HEK293 (cell line): ENCODE results near the gene SLC35G6.

ENCODE experiments used
- BCL11B ChIP-seq: fragments of 450-650 bp; formaldehyde crosslinking; IDR thresholded peaks from 2 replicates; pipeline ENCODE4 v1.5.1; 2016; ENCODE audit warnings: low read depth, missing biosample characterization, missing genetic modification characterization
- FEZF1 ChIP-seq: fragments of 450-650 bp; formaldehyde crosslinking; IDR thresholded peaks from 2 replicates; pipeline ENCODE4 v1.5.1; 2016; ENCODE audit warnings: missing biosample characterization, missing genetic modification characterization
- GFI1B ChIP-seq: fragments of 450-650 bp; formaldehyde crosslinking; IDR thresholded peaks from 2 replicates; pipeline ENCODE4 v1.5.1; 2016; ENCODE audit warnings: missing biosample characterization, missing genetic modification characterization
- KLF7 ChIP-seq: fragments of 450-650 bp; formaldehyde crosslinking; IDR thresholded peaks from 2 replicates; pipeline ENCODE4 v1.5.1; 2016; ENCODE audit warnings: missing biosample characterization, missing genetic modification characterization, borderline replicate concordance
- RBAK ChIP-seq: fragments of 450-650 bp; formaldehyde crosslinking; IDR thresholded peaks from 2 replicates; pipeline ENCODE4 v1.5.1; 2016; ENCODE audit warnings: missing biosample characterization, missing genetic modification characterization
- SCRT2 ChIP-seq: fragments of 450-650 bp; formaldehyde crosslinking; IDR thresholded peaks from 2 replicates; pipeline ENCODE4 v1.5.1; 2016; ENCODE audit warnings: missing biosample characterization, missing genetic modification characterization
- YY1 ChIP-seq: fragments of 450-650 bp; formaldehyde crosslinking; IDR thresholded peaks from 2 replicates; pipeline ENCODE4 v1.5.1; 2018; ENCODE audit warnings: missing biosample characterization, missing genetic modification characterization
- ZNF138 ChIP-seq: fragments of 450-650 bp; formaldehyde crosslinking; IDR thresholded peaks from 2 replicates; pipeline ENCODE4 v1.5.1; 2016; ENCODE audit warnings: missing biosample characterization, missing genetic modification characterization, borderline replicate concordance
- ZNF19 ChIP-seq: fragments of 450-650 bp; formaldehyde crosslinking; IDR thresholded peaks from 2 replicates; pipeline ENCODE4; 2016; ENCODE audit warnings: missing biosample characterization, missing genetic modification characterization, low read depth
- ZNF202 ChIP-seq: fragments of 450-650 bp; formaldehyde crosslinking; IDR thresholded peaks from 2 replicates; pipeline ENCODE4 v1.5.1; 2016; ENCODE audit warnings: missing biosample characterization, missing genetic modification characterization, borderline replicate concordance
- ZNF266 ChIP-seq: fragments of 450-650 bp; formaldehyde crosslinking; IDR thresholded peaks from 2 replicates; pipeline ENCODE4 v1.5.1; 2016; ENCODE audit warnings: missing biosample characterization, missing genetic modification characterization, low read depth
- ZNF394 ChIP-seq: fragments of 450-650 bp; formaldehyde crosslinking; IDR thresholded peaks from 2 replicates; pipeline ENCODE4 v1.5.1; 2016; ENCODE audit warnings: missing biosample characterization, missing genetic modification characterization, mild to moderate bottlenecking, moderate library complexity, borderline replicate concordance
- ZNF426 ChIP-seq: fragments of 450-650 bp; formaldehyde crosslinking; IDR thresholded peaks from 2 replicates; pipeline ENCODE4 v1.5.1; 2017; ENCODE audit warnings: missing biosample characterization, missing genetic modification characterization, mild to moderate bottlenecking, inconsistent platforms, moderate library complexity
- ZNF433 ChIP-seq: fragments of 450-650 bp; formaldehyde crosslinking; IDR thresholded peaks from 2 replicates; pipeline ENCODE4 v1.5.1; 2016; ENCODE audit warnings: missing biosample characterization, missing genetic modification characterization, low read depth
- ZNF529 ChIP-seq: fragments of 450-650 bp; formaldehyde crosslinking; IDR thresholded peaks from 2 replicates; pipeline ENCODE4 v1.5.1; 2017; ENCODE audit warnings: missing genetic modification characterization, missing biosample characterization; ENCODE audit not compliant: insufficient replicate concordance
- ZNF530 ChIP-seq: fragments of 450-650 bp; formaldehyde crosslinking; IDR thresholded peaks from 2 replicates; pipeline ENCODE4 v1.5.1; 2016; ENCODE audit warnings: low read depth, missing biosample characterization, missing genetic modification characterization
- ZNF560 ChIP-seq: fragments of 450-650 bp; formaldehyde crosslinking; IDR thresholded peaks from 2 replicates; pipeline ENCODE4 v1.5.1; 2017; ENCODE audit warnings: missing biosample characterization, missing genetic modification characterization, borderline replicate concordance
- ZNF585B ChIP-seq: fragments of 450-650 bp; formaldehyde crosslinking; IDR thresholded peaks from 2 replicates; pipeline ENCODE4 v1.5.1; 2016; ENCODE audit warnings: missing biosample characterization, missing genetic modification characterization
- ZNF670 ChIP-seq: fragments of 450-650 bp; formaldehyde crosslinking; IDR thresholded peaks from 2 replicates; pipeline ENCODE4 v1.5.1; 2016; ENCODE audit warnings: missing biosample characterization, missing genetic modification characterization, low read depth
- ZNF701 ChIP-seq: fragments of 450-650 bp; formaldehyde crosslinking; IDR thresholded peaks from 2 replicates; pipeline ENCODE4 v1.5.1; 2016; ENCODE audit warnings: missing biosample characterization, missing genetic modification characterization
- ZNF768 ChIP-seq: fragments of 450-650 bp; formaldehyde crosslinking; IDR thresholded peaks from 2 replicates; pipeline ENCODE4 v1.5.1; 2018; ENCODE audit warnings: missing biosample characterization, mild to moderate bottlenecking, missing genetic modification characterization
- ZNF843 ChIP-seq: fragments of 450-650 bp; formaldehyde crosslinking; IDR thresholded peaks from 2 replicates; pipeline ENCODE4 v1.5.1; 2016; ENCODE audit warnings: missing biosample characterization, missing genetic modification characterization
- TF ChIP-seq, protein P1 (sequence below): fragments of 450-650 bp; formaldehyde crosslinking; IDR thresholded peaks from 2 replicates; pipeline ENCODE4 v1.5.1; 2017; ENCODE audit warnings: missing biosample characterization, missing genetic modification characterization
- TF ChIP-seq, protein P2 (sequence below): fragments of 450-650 bp; formaldehyde crosslinking; optimal IDR thresholded peaks from 2 replicates; pipeline ENCODE3; 2016; ENCODE audit warnings: missing biosample characterization, mild to moderate bottlenecking, missing genetic modification characterization
- TF ChIP-seq, protein P3 (sequence below): fragments of 450-650 bp; formaldehyde crosslinking; IDR thresholded peaks from 2 replicates; pipeline ENCODE4 v1.5.1; 2016; ENCODE audit warnings: missing biosample characterization, missing genetic modification characterization
- TF ChIP-seq, protein P4 (sequence below): fragments of 450-650 bp; formaldehyde crosslinking; IDR thresholded peaks from 2 replicates; pipeline ENCODE4 v1.5.1; 2017; ENCODE audit warnings: missing biosample characterization, mild to moderate bottlenecking, missing genetic modification characterization, moderate library complexity
- TF ChIP-seq, protein P5 (sequence below): fragments of 450-650 bp; formaldehyde crosslinking; IDR thresholded peaks from 2 replicates; pipeline ENCODE4 v1.5.1; 2017; ENCODE audit warnings: missing biosample characterization, missing genetic modification characterization
- TF ChIP-seq, protein P6 (sequence below): fragments of 450-650 bp; formaldehyde crosslinking; IDR thresholded peaks from 2 replicates; pipeline ENCODE4 v1.5.0; 2017; ENCODE audit warnings: missing biosample characterization, missing genetic modification characterization, borderline replicate concordance

Gene SLC35G6

DNA sequence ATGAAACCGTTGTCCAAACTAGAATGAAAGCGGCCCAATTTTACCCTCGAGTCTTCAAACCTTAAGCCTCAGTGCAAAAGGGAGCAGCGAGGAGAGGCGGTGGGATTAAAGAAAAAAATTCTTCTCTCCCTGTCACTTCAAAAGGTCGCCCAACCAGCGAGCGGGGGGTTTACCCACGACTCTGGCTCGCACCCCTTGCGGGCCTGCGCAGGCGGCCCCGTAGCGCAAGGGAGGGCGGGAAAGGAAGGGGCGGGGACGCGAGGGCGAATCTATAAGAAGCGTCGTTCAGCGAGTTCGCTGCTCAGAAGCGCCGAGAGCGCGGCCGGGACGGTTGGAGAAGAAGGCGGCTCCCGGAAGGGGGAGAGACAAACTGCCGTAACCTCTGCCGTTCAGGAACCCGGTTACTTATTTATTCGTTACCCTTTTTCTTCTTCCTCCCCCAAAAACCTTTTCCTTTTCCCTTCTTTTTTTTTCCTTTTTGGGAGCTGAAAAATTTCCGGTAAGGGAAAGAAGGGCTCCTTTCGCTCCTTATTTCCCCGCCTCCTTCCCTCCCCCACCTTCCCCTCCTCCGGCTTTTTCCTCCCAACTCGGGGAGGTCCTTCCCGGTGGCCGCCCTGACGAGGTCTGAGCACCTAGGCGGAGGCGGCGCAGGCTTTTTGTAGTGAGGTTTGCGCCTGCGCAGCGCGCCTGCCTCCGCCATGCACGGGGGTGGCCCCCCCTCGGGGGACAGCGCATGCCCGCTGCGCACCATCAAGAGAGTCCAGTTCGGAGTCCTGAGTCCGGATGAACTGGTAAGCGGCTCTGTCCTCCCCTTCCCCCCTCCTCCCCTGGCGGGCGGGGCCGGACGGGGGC, 3.0 kb downstream of the SLC35G6 start, which contains the start of gene POLR2A (continued):
- no peak; the same call in 1 of the 2 replicates for TF ChIP-seq SCRT2
- no peak for TF ChIP-seq BCL11B (tag by site-specific recombination)
- TF ChIP-seq ZNF701 (tag by site-specific recombination), result peak; percentile 37; the same call in 1 of the 2 replicates
- TF ChIP-seq, protein P1, sequence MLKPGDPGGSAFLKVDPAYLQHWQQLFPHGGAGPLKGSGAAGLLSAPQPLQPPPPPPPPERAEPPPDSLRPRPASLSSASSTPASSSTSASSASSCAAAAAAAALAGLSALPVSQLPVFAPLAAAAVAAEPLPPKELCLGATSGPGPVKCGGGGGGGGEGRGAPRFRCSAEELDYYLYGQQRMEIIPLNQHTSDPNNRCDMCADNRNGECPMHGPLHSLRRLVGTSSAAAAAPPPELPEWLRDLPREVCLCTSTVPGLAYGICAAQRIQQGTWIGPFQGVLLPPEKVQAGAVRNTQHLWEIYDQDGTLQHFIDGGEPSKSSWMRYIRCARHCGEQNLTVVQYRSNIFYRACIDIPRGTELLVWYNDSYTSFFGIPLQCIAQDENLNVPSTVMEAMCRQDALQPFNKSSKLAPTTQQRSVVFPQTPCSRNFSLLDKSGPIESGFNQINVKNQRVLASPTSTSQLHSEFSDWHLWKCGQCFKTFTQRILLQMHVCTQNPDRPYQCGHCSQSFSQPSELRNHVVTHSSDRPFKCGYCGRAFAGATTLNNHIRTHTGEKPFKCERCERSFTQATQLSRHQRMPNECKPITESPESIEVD, result 0 out of 2 replicates have a peak, but pooled peaks have one; percentile 41
- peak; percentile 91 for TF ChIP-seq GFI1B (tag by site-specific recombination)
- TF ChIP-seq, protein P2, sequence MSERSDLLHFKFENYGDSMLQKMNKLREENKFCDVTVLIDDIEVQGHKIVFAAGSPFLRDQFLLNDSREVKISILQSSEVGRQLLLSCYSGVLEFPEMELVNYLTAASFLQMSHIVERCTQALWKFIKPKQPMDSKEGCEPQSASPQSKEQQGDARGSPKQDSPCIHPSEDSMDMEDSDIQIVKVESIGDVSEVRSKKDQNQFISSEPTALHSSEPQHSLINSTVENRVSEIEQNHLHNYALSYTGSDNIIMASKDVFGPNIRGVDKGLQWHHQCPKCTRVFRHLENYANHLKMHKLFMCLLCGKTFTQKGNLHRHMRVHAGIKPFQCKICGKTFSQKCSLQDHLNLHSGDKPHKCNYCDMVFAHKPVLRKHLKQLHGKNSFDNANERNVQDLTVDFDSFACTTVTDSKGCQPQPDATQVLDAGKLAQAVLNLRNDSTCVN (tag by site-specific recombination), result peak; percentile 96
- TF ChIP-seq, protein P3, sequence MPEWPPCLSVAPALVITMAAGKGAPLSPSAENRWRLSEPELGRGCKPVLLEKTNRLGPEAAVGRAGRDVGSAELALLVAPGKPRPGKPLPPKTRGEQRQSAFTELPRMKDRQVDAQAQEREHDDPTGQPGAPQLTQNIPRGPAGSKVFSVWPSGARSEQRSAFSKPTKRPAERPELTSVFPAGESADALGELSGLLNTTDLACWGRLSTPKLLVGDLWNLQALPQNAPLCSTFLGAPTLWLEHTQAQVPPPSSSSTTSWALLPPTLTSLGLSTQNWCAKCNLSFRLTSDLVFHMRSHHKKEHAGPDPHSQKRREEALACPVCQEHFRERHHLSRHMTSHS (tag by site-specific recombination), result 0 out of 2 replicates have a peak, but pooled peaks have one; percentile 40
- peak; percentile 10; the same call in 1 of the 2 replicates for TF ChIP-seq YY1 (tag by site-specific recombination)
- no peak for TF ChIP-seq ZNF585B (tag by site-specific recombination)
- TF ChIP-seq ZNF560 (tag by site-specific recombination), result no peak
- peak; percentile 86 for TF ChIP-seq ZNF394 (tag by site-specific recombination)
- TF ChIP-seq ZNF19 (tag by site-specific recombination), result no peak
- TF ChIP-seq ZNF529 (tag by site-specific recombination), result no peak
- no peak for TF ChIP-seq ZNF138 (tag by site-specific recombination)
- TF ChIP-seq ZNF266, result no peak
- TF ChIP-seq ZNF670 (tag by site-specific recombination), result no peak
- TF ChIP-seq ZNF202 (tag by site-specific recombination), result no peak
- TF ChIP-seq ZNF768 (tag by site-specific recombination), result no peak; the same call in 1 of the 2 replicates
- TF ChIP-seq, protein P4, sequence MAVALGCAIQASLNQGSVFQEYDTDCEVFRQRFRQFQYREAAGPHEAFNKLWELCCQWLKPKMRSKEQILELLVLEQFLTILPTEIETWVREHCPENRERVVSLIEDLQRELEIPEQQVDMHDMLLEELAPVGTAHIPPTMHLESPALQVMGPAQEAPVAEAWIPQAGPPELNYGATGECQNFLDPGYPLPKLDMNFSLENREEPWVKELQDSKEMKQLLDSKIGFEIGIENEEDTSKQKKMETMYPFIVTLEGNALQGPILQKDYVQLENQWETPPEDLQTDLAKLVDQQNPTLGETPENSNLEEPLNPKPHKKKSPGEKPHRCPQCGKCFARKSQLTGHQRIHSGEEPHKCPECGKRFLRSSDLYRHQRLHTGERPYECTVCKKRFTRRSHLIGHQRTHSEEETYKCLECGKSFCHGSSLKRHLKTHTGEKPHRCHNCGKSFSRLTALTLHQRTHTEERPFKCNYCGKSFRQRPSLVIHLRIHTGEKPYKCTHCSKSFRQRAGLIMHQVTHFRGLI (tag by site-specific recombination), result peak; percentile 76; the same call in 1 of the 2 replicates
- TF ChIP-seq, protein P5, sequence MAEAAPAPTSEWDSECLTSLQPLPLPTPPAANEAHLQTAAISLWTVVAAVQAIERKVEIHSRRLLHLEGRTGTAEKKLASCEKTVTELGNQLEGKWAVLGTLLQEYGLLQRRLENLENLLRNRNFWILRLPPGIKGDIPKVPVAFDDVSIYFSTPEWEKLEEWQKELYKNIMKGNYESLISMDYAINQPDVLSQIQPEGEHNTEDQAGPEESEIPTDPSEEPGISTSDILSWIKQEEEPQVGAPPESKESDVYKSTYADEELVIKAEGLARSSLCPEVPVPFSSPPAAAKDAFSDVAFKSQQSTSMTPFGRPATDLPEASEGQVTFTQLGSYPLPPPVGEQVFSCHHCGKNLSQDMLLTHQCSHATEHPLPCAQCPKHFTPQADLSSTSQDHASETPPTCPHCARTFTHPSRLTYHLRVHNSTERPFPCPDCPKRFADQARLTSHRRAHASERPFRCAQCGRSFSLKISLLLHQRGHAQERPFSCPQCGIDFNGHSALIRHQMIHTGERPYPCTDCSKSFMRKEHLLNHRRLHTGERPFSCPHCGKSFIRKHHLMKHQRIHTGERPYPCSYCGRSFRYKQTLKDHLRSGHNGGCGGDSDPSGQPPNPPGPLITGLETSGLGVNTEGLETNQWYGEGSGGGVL (tag by site-specific recombination), result peak; percentile 73
- TF ChIP-seq KLF7 (tag by site-specific recombination), result peak; percentile 70
- no peak for TF ChIP-seq RBAK (tag by site-specific recombination)
- no peak; the same call in 1 of the 2 replicates for TF ChIP-seq ZNF426 (tag by site-specific recombination)
- no peak for TF ChIP-seq ZNF530 (tag by site-specific recombination)
- no peak for TF ChIP-seq ZNF433 (tag by site-specific recombination)
- TF ChIP-seq ZNF843 (tag by site-specific recombination), result peak; percentile 65
- TF ChIP-seq FEZF1, result peak; percentile 45; the same call in 1 of the 2 replicates
- TF ChIP-seq, protein P6, sequence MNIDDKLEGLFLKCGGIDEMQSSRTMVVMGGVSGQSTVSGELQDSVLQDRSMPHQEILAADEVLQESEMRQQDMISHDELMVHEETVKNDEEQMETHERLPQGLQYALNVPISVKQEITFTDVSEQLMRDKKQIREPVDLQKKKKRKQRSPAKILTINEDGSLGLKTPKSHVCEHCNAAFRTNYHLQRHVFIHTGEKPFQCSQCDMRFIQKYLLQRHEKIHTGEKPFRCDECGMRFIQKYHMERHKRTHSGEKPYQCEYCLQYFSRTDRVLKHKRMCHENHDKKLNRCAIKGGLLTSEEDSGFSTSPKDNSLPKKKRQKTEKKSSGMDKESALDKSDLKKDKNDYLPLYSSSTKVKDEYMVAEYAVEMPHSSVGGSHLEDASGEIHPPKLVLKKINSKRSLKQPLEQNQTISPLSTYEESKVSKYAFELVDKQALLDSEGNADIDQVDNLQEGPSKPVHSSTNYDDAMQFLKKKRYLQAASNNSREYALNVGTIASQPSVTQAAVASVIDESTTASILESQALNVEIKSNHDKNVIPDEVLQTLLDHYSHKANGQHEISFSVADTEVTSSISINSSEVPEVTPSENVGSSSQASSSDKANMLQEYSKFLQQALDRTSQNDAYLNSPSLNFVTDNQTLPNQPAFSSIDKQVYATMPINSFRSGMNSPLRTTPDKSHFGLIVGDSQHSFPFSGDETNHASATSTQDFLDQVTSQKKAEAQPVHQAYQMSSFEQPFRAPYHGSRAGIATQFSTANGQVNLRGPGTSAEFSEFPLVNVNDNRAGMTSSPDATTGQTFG, result peak; percentile 89
